Gastrocnemius medialis (tissue), 4 donors: ENCODE results near the gene HAL.

Experiments
- CTCF ChIP-seq, 5 experiments: fragments of 450-650 bp in 3 of 5; fragments of 200-600 bp in 2 of 5; sonication (generic) in 2 of 5; IDR thresholded peaks in 4 of 5; conservative IDR thresholded peaks in 1 of 5; 1 replicate in 4 of 5; 2 replicates in 1 of 5; pipeline ENCODE4 v1.5.1; 2016 to 2019; ENCODE audit warnings: antibody characterized with exemption in 5 of 5, mild to moderate bottlenecking in 3 of 5, moderate library complexity in 3 of 5
- POLR2A ChIP-seq, 2 donors: fragments of 450-650 bp; IDR thresholded peaks; one replicate each; pipeline ENCODE4 v1.6.1; 2017; ENCODE audit warnings: antibody characterized with exemption in 2 of 2, mild to moderate bottlenecking in 2 of 2, moderate library complexity in 2 of 2

GRCh38 chr12:96006727-96007126, 10.6 kb upstream of the HAL start:
- TF ChIP-seq CTCF (IDR thresholded peaks at IDR 0.05 in 4 of 5, conservative IDR thresholded peaks at IDR 0.05 in 1 of 5) (no peak), POLR2A (IDR thresholded peaks at IDR 0.05) (no peak)
